GM12801 (cell line): ENCODE measurements around the gene MARCHF9.

Experiments used
- CTCF ChIP-seq: IDR thresholded peaks from one replicate; pipeline ENCODE4 v1.5.1; 2011; ENCODE audit warnings: control low read depth; ENCODE audit not compliant: insufficient read length; ENCODE audit errors: extremely low read depth

MARCHF9 gene

DNA sequence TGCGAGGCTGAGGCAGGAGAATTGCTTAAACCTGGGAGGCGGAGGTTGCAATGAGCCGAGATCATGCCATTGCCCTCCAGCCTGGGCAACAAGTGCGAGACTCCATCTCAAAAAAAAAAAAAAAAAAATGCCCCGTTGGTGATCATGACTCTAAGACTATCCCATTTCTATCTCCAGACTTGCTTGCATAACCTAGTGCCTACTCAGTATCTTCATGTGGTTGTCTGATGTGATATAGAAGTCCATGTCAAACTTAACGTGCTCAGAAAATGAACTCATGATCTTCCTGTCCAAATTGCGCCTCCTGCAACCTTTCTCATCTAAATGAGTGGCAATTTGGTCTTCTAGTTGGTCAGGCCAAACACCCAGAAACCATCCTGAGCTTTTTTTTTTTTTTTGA lies 23.0 kb downstream of the MARCHF9 start:
- no peak for TF ChIP-seq CTCF

DNA sequence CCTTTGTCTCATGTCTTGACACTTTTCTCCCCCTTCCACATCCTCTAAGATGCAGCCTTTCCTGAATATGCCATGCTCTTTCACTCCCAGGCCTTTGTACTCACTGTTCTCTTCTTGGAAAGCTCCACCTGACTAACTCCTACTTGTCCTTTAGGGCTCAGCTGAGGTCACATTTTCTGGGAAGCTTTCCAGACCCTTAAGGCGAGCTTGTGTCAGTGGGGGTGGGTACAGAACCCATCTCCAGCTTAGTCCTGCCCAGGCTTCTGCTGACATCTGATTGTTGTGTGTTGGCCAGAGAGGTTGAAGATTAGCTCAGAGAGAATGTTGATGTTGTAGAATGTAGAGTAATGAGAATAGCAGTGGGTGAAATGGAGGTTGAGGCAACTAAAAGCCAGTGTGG lies 24.8 kb downstream of the MARCHF9 start:
- TF ChIP-seq CTCF: no peak

- no peak for TF ChIP-seq CTCF
These were observed 25.5 kb downstream of the MARCHF9 start for GRCh38 chr12:57780284-57780897.

- no peak for TF ChIP-seq CTCF
These were observed 26.3 kb downstream of the MARCHF9 start for GRCh38 chr12:57781244-57781643.

GRCh38 chr12:57781801-57782200 lies 26.9 kb downstream of the MARCHF9 start:
- TF ChIP-seq CTCF: no peak

GRCh38 chr12:57782243-57782607 lies 27.3 kb downstream of the MARCHF9 start:
- TF ChIP-seq CTCF: no peak

- peak; percentile 59 for TF ChIP-seq CTCF
These were observed 27.9 kb downstream of the MARCHF9 start, which contains the start of gene TSFM for GRCh38 chr12:57782608-57783465. TSFM (plus strand) TSS chr12:57782787; CDS start chr12:57782802, 15 bp downstream.
